Stimulated activated CD8-positive, alpha-beta memory T cell treated with anti-CD3 and anti-CD28 coated beads, Interleukin-4, amount 100 ng/mL, for 1 hour (primary cell): ENCODE data around the gene GRID1.
"Not testable (repeated sequence)": the region's sequence is repeated elsewhere in the genome, so short reads cannot be mapped to it uniquely, and the experiment has no call there.

Source experiments
- DNase-seq, 2 donors: peaks; one replicate each; pipeline ENCODE4 v3.0.0-alpha.2; 2020; ENCODE audit warnings: low read depth in 2 of 2, low spot score in 1 of 2

GRID1 gene

GRCh38 chr10:85961479-85962067, 405.0 kb downstream of the GRID1 start:
- DNase-seq = no peak

GRCh38 chr10:85961073-85961472, 405.5 kb downstream of the GRID1 start:
- no peak for DNase-seq

GRCh38 chr10:85959239-85959638, 407.4 kb downstream of the GRID1 start:
- no peak for DNase-seq

DNA sequence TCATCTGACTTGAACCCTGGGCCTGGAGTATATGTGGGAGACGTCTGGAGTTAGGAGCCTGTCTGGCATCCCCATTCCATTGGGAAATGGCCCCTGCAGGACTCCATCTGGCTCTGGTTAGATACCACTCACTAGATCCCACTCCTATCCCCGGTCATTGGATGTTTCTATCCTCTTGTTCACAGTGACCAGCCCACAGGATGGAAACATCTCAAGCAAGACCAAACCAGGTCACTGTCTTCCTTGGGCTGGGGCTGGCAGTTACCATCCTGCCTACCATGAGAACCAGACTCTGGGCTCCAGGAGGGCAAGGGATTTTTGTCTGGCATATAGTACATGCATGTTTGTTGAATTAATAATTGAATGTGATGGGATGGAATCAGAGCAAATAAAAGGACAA, 415.7 kb downstream of the GRID1 start:
- no peak for DNase-seq

DNA sequence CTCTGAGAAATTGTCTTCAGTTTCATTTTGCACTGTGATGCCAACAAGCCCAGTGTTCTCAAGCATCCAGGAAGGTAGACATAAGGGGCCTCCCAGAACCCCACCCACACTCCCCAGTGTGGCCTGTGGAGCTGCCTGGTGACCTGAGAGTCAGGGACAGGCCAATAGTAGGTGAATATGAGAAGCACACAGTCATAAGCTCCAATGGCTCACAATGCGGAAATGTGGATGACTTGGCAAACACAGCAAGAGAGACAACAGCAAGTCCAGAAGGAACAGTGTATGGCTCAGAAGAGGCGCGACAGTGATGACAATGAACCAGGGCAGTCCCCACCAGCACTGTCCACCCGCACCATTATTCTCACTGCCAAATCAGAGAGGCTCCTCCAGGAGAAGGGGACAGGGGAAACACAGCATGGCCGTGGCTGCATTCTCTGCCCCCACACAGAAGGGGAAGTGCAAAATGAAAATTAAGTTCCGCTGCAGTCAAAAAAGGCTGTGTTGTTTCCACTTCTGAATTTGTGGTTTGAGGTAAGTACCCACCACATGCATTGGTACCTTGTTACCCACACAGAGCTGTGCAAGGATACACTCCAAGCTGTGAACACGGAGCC, 419.8 kb downstream of the GRID1 start:
- DNase-seq = no peak

GRCh38 chr10:85936161-85936560, 430.4 kb downstream of the GRID1 start:
- no peak for DNase-seq

- no peak for DNase-seq
Measured at GRCh38 chr10:85934586-85934985, 432.0 kb downstream of the GRID1 start.

DNA sequence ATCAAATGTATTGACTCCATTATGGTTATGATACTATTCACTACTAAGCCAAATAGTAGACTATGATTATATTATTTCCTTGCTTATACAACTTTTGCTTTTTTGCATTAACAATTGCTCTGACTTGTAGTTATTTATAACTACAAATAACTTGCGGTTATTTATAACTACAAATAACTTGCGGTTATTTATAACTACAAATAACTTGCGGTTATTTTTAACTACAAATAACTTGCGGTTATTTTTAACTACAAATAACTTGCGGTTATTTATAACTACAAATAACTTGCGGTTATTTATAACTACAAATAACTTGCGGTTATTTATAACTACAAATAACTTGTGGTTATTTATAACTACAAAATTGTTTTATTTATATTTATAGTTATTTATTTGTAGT, 436.6 kb downstream of the GRID1 start:
- not testable (repeated sequence) for DNase-seq

DNA sequence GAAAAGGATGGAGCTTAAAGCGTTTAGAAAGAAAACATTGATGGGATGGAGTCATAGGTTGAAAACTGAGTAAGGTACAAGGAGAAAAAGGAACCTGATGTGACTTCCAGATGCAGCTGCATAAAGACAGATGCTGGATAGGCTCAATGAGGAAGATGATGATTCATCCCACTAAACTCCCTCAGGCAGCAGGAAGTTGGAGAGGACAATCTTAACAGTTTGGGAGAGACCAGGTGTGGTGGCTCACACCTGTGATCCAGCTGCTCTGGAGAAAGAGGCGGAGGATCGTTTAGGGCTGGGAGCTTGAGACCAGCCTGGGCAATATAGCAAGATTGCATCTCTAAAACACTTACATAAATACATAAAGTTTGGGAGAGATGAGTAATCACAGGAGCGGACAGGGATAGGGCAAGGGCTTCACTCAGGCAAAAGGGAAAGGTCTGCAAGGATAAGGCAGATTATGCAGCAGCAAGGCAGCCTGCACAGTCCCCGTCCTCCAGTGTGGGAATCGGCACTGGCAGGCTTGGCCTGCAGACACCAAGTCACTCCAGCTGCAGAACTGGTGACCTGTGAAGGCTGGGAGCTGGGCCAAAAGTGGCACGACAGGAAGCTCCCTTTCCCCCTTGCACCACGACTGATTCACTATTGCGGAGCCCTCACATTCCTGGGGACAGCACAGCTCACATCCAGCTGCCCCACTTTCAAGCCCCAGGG, 438.5 kb downstream of the GRID1 start:
- DNase-seq = no peak

GRCh38 chr10:85926986-85927385, 439.6 kb downstream of the GRID1 start:
- no peak for DNase-seq

DNA sequence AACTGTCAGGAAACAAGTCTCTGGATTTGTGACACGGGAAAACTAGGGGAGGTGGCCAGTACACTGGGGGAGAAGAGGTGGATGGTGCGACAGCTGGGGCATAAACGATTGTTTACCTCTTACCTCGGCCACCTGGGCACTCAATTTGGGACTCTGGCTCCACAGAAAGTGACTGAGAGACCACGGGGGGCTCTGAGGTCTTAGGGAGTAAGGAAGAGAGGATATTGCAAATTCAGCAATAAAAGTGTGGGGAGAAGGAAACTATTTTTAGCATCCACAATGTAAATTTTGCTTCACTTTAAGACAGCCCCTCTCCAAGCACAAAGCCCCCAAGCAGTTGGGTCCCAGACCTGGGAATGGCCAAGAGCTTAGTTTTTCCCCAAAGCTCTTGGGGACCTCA, 440.5 kb downstream of the GRID1 start:
- no peak for DNase-seq

GRCh38 chr10:85925201-85925750, 441.3 kb downstream of the GRID1 start:
- DNase-seq = no peak

DNA sequence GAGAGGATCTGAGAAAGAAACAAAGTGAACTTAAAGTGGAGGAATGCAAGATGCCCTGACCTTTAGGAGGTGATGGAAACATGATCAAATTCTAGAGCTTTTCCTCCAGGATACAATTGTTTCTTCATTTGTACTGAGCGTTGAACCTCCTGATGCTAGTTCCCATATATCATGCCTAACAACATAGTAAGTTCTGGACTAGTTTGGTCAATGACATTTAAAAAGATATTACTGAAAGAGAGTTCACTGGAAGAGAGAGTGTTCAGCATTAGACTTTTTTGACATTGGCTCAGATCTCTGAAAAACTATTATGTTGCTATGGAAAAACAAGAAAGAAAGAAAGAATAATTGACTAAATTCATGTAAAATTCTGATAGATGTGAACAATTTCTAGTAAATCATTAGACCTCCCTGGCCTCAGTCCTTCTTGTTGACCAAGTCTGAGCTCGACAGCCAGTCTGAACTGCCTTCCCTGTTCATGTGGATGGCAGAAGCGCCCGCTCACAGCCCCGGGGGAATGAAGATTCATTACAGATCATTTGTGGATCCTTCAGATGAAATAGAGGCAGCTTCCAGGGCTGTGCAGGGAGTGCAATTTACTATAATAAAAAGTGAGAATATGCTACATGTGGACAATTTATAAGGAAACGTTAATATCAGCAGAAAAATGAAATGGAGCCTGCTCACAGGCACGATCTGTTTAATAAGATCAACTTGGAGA, 442.1 kb downstream of the GRID1 start:
- DNase-seq = no peak

GRCh38 chr10:85922356-85923129, 444.1 kb downstream of the GRID1 start:
- no peak for DNase-seq

- no peak for DNase-seq
Measured at GRCh38 chr10:85921789-85922188, 444.8 kb downstream of the GRID1 start.

DNA sequence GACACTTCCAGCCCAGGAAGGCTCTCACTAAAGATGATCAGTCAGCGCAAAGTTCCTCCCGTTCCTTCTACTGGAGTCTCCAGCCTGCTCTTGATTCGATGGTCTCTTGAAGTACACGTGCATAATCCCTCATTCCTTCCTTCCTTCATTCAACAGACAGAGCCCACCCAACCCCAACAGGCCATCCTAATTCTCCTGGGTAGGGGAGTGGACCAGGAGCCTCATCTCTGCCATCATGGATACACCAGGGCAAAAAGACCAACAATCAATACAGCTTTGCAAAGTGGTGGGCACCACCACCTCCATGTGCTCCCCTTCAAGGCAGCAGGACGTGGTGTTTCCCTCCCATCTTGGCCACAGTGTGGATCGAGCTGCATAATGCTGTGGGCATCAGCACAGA, 446.3 kb downstream of the GRID1 start:
- no peak for DNase-seq

GRCh38 chr10:85919491-85920021, 447.0 kb downstream of the GRID1 start:
- DNase-seq = no peak

DNA sequence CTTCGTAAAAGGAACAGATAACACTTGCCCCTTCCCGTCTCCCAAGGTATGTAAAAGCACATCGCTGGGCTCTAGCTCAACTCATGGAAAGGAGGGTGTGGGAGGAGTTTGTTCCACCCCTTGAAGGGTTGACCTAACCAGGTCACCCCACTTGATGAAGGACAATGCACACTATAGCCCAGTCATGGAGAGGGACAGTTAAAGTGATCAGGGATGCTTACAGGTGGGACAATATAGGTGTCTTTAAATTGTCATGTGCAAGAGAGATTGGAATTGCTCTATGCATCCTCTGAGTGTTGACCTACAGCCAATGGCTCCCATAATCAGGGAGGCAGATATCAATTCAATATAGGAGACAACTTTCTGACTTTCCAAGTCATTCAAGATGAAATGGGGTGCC, 448.2 kb downstream of the GRID1 start:
- DNase-seq = no peak

DNA sequence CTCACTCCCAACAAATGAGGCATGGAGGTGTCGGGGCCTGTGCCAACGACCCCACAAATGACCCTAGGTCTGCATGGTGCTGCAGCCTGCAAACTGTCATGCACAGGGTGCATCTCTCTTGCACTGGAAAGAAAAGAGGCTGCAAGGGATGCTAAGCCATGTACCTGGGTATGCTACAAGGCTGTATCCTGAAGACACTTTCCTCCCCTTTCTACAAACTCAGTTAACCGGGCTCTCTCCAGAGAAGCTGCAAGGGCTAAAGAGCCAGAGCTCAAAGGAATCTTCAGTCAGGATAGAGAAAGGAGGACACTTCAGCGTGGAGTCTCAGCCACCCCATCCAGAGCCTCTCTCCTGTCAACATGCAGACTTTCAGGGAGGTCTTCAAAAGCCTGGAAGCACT, 449.0 kb downstream of the GRID1 start:
- no peak for DNase-seq

- DNase-seq = no peak
Measured at GRCh38 chr10:85916994-85917573, 449.5 kb downstream of the GRID1 start.
